SK-N-SH (cell line): Measurements from ENCODE around the gene PCBP3.

Source experiments
- CHD2 ChIP-seq: fragments of 150-350 bp; IDR thresholded peaks from 2 replicates; pipeline ENCODE4 v1.6.1; 2018; ENCODE audit warnings: low read length; ENCODE audit not compliant: partially characterized antibody
- EP300 ChIP-seq, 2 experiments: IDR thresholded peaks; 2 replicates each; pipeline versions ENCODE4 v1.4.0 to v1.6.1; 2012; ENCODE audit warnings: borderline replicate concordance in 1 of 2, low read depth in 1 of 2, low read length in 1 of 2
- FOXJ3 ChIP-seq: sonication (generic); formaldehyde crosslinking; IDR thresholded peaks from 2 replicates; pipeline ENCODE4 v1.5.1; 2020; ENCODE audit warnings: mild to moderate bottlenecking, missing genetic modification reagents
- GABPA ChIP-seq: IDR thresholded peaks from 2 replicates; pipeline ENCODE4 v1.4.0; 2012; ENCODE audit warnings: low read depth, mild to moderate bottlenecking
- SMC3 ChIP-seq: IDR thresholded peaks from 2 replicates; pipeline ENCODE4 v1.6.1; 2012; ENCODE audit warnings: low read depth, low read length, improper control_type of control experiment
- TF ChIP-seq, protein P1 (sequence below): IDR thresholded peaks from 2 replicates; pipeline ENCODE4 v1.4.0; 2012; ENCODE audit warnings: low read depth, borderline replicate concordance
- TF ChIP-seq, protein P2 (sequence below): IDR thresholded peaks from 2 replicates; pipeline ENCODE4 v1.4.0; 2012; ENCODE audit warnings: low read depth
- TF ChIP-seq, protein P3 (sequence below): fragments of 200-600 bp; sonication (generic); IDR thresholded peaks from 2 replicates; pipeline ENCODE4 v1.6.1; 2017; ENCODE audit warnings: antibody characterized with exemption, mild to moderate bottlenecking, moderate library complexity
- TF ChIP-seq, protein P4 (sequence below): fragments of 150-350 bp; IDR thresholded peaks from 2 replicates; pipeline ENCODE4 v1.6.1; 2017; ENCODE audit warnings: antibody characterized with exemption, low read length, low read depth, borderline replicate concordance
- TF ChIP-seq, protein P5 (sequence below): IDR thresholded peaks from 2 replicates; pipeline ENCODE4 v1.6.1; 2012; ENCODE audit warnings: mild to moderate bottlenecking, low read depth, low read length, moderate library complexity

DNA sequence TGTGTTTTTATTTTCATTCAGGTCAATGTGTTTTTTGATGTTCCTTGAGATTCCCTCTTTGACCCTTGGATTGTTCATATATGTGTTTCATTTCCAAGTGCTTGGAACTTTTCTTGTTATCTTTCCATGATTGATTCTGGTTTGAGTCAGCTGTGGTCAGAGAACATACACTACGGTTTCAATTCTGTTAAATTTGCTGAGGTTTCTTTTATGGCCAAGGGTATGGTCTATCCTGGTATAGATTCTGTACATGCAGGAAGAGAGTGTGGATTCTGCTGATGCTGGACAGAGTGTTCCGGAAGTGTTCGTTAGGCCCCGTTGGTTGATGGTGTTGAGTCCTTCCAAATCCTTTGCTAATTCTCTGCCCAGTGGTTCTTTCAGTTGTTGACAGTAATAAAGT, 239.6 kb downstream of the PCBP3 start:
- TF ChIP-seq, protein P1, sequence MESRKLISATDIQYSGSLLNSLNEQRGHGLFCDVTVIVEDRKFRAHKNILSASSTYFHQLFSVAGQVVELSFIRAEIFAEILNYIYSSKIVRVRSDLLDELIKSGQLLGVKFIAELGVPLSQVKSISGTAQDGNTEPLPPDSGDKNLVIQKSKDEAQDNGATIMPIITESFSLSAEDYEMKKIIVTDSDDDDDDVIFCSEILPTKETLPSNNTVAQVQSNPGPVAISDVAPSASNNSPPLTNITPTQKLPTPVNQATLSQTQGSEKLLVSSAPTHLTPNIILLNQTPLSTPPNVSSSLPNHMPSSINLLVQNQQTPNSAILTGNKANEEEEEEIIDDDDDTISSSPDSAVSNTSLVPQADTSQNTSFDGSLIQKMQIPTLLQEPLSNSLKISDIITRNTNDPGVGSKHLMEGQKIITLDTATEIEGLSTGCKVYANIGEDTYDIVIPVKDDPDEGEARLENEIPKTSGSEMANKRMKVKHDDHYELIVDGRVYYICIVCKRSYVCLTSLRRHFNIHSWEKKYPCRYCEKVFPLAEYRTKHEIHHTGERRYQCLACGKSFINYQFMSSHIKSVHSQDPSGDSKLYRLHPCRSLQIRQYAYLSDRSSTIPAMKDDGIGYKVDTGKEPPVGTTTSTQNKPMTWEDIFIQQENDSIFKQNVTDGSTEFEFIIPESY = no peak
- TF ChIP-seq, protein P2, sequence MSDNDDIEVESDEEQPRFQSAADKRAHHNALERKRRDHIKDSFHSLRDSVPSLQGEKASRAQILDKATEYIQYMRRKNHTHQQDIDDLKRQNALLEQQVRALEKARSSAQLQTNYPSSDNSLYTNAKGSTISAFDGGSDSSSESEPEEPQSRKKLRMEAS = no peak
- TF ChIP-seq, protein P3, sequence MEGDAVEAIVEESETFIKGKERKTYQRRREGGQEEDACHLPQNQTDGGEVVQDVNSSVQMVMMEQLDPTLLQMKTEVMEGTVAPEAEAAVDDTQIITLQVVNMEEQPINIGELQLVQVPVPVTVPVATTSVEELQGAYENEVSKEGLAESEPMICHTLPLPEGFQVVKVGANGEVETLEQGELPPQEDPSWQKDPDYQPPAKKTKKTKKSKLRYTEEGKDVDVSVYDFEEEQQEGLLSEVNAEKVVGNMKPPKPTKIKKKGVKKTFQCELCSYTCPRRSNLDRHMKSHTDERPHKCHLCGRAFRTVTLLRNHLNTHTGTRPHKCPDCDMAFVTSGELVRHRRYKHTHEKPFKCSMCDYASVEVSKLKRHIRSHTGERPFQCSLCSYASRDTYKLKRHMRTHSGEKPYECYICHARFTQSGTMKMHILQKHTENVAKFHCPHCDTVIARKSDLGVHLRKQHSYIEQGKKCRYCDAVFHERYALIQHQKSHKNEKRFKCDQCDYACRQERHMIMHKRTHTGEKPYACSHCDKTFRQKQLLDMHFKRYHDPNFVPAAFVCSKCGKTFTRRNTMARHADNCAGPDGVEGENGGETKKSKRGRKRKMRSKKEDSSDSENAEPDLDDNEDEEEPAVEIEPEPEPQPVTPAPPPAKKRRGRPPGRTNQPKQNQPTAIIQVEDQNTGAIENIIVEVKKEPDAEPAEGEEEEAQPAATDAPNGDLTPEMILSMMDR = no peak
- TF ChIP-seq, protein P4, sequence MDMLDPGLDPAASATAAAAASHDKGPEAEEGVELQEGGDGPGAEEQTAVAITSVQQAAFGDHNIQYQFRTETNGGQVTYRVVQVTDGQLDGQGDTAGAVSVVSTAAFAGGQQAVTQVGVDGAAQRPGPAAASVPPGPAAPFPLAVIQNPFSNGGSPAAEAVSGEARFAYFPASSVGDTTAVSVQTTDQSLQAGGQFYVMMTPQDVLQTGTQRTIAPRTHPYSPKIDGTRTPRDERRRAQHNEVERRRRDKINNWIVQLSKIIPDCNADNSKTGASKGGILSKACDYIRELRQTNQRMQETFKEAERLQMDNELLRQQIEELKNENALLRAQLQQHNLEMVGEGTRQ = no peak
- TF ChIP-seq GABPA (no peak), FOXJ3 (no peak), CHD2 (no peak), SMC3 (no peak), EP300 (IDR thresholded peaks at IDR 0.05; ENCODE audit: borderline replicate concordance in 1 of 2, low read depth in 1 of 2, low read length in 1 of 2) (no peak)
- TF ChIP-seq, protein P5, sequence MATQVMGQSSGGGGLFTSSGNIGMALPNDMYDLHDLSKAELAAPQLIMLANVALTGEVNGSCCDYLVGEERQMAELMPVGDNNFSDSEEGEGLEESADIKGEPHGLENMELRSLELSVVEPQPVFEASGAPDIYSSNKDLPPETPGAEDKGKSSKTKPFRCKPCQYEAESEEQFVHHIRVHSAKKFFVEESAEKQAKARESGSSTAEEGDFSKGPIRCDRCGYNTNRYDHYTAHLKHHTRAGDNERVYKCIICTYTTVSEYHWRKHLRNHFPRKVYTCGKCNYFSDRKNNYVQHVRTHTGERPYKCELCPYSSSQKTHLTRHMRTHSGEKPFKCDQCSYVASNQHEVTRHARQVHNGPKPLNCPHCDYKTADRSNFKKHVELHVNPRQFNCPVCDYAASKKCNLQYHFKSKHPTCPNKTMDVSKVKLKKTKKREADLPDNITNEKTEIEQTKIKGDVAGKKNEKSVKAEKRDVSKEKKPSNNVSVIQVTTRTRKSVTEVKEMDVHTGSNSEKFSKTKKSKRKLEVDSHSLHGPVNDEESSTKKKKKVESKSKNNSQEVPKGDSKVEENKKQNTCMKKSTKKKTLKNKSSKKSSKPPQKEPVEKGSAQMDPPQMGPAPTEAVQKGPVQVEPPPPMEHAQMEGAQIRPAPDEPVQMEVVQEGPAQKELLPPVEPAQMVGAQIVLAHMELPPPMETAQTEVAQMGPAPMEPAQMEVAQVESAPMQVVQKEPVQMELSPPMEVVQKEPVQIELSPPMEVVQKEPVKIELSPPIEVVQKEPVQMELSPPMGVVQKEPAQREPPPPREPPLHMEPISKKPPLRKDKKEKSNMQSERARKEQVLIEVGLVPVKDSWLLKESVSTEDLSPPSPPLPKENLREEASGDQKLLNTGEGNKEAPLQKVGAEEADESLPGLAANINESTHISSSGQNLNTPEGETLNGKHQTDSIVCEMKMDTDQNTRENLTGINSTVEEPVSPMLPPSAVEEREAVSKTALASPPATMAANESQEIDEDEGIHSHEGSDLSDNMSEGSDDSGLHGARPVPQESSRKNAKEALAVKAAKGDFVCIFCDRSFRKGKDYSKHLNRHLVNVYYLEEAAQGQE = no peak
